ENCODE measurements around the gene GAL3ST2. TPM values are rescaled to one million over a fixed set of nuclear protein-coding genes. Genes with fewer than 3 reads are reported as not detected.
"Not testable (repeated sequence)": the region's sequence is repeated elsewhere in the genome, so short reads cannot be mapped to it uniquely, and the experiment has no call there.

The GAL3ST2 gene
- total and polyA plus RNA-seq, 4 donors = 0.33 to 0.79 (median 0.63) TPM

DNA sequence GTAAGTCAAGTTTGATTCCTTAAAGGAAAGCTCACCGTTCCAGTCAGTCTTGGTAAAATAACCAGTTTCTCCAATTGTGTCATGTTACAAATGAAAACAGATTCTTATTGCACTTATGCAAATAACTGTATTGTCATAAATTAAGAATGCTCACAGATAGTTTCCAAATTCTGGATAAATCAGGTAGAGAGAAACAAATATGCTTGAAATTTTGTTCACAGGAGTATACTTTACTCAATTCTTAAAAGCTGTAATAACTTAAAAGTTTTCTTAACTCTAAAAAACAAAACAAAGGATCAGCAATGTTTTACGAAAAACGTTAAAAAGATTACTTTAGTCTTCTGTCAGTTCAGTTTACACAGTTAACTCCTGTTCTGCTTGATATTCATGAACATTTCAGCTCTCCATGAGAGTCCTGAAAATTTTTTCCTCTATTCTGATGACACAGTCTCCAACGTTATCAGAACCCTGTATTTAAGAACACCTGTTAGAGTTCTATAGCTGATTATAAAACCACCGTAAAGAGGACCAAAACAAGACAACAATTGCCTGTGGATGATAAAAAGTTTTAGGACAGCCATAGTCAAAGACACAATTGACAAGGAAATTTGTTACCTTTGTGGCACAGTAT is 4.4 kb downstream of the GAL3ST2 start:
- WGBS (ENCODE audit: insufficient coverage) = 88% methylated on average over 2 of the region's 5 CpGs
- Histone ChIP-seq H3K4me3 (ENCODE audit: low read depth, low read length) (no peak overlapping the region), H3K4me1 (ENCODE audit: control insufficient read depth, insufficient read depth, low read length) (no peaks in the 10 kb centered on the region), H3K36me3 (ENCODE audit: control insufficient read depth, insufficient read depth, low read length) (no peaks in the 10 kb centered on the region), H3K27me3 (ENCODE audit: control insufficient read depth, insufficient read depth, low read length) (no peaks in the 10 kb centered on the region), H3K27ac (ENCODE audit: low read depth, low read length) (no peak overlapping the region), H3K9me3 (ENCODE audit: control insufficient read depth, insufficient read depth, low read length) (peaks cover 2% of the 10 kb centered on the region)
- peak in 1 of 6 donors; percentile 0 for DNase-seq (ENCODE audit: low read depth in 4 of 6, low spot score in 6 of 6)

DNA sequence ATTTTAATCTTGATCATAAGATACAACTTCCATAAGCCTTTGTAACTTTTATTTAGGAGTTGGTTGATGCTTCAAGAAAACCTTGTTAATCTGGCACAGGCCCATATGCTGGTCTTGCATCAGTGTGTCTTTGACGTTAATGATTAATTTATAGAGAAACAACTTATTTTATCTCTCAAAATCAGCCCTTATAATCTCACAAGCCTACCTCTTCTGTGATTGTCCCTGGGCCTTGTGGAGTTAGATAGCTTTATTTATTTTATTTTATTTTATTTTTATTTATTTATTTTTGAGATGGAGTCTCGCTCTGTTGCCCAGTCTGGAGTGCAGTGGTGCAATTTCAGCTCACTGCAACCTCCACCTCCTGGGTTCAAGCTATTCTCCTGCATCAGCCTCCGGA is 5.4 kb downstream of the GAL3ST2 start:
- H3K4me3 ChIP-seq (ENCODE audit: low read depth, low read length); H3K27me3 ChIP-seq (ENCODE audit: control insufficient read depth, insufficient read depth, low read length); H3K9me3 ChIP-seq (ENCODE audit: control insufficient read depth, insufficient read depth, low read length); H3K36me3 ChIP-seq (ENCODE audit: control insufficient read depth, insufficient read depth, low read length); H3K4me1 ChIP-seq (ENCODE audit: control insufficient read depth, insufficient read depth, low read length); DNase-seq (ENCODE audit: low read depth in 4 of 6, low spot score in 6 of 6); H3K27ac ChIP-seq (ENCODE audit: low read depth, low read length): not testable (repeated sequence)
- 71% methylated on average over 1 of the region's 3 CpGs for WGBS (ENCODE audit: insufficient coverage)

DNA sequence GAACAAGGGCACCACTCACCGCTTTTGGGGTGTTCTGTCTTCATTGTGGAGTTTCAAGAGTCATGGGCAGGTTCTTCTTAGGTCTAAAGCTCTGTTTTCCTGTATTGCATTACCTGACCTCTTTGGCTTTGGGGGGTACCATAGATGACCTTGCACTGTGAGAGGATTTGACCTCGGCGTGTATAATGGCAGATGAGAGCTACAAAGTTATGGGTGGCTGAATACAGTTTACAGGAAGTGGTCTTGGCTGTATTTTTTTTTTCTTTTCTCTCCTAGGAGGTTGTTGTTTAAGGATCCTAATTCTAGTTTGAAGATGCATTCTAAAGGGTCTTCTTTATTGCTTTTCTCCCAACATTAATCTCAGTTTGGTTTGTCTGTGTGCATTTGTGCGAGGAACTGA is 11.5 kb downstream of the GAL3ST2 start:
- no peak for DNase-seq (ENCODE audit: low read depth in 4 of 6, low spot score in 6 of 6)
- Histone ChIP-seq H3K9me3 (ENCODE audit: control insufficient read depth, insufficient read depth, low read length) (no peaks in the 10 kb centered on the region), H3K4me3 (ENCODE audit: low read depth, low read length) (no peak overlapping the region), H3K27ac (ENCODE audit: low read depth, low read length) (no peak overlapping the region), H3K4me1 (ENCODE audit: control insufficient read depth, insufficient read depth, low read length) (no peaks in the 10 kb centered on the region), H3K36me3 (ENCODE audit: control insufficient read depth, insufficient read depth, low read length) (no peaks in the 10 kb centered on the region), H3K27me3 (ENCODE audit: control insufficient read depth, insufficient read depth, low read length) (no peaks in the 10 kb centered on the region)
- 86% methylated on average over 1 of the region's 4 CpGs for WGBS (ENCODE audit: insufficient coverage)

DNA sequence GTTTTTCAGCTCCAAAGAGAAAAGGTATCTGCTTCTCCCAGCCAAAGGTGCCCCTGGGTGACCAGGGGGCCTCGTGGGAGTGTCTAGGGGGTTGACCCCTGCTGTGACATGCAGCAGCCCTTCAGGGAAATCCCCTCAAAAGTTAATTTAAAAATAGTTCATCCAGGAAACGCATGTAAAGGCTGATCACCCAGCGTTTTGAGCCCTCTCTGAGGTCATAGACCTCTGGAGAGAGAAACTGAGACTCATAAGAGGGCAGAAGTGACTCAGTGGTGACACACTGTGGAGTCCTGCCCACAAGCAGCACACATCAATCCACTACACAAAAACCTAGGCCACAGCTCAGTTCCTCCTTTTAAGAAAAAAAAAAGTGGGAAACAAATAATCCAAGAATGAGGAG is 11.9 kb downstream of the GAL3ST2 start:
- no peak for DNase-seq (ENCODE audit: low read depth in 4 of 6, low spot score in 6 of 6)
- Histone ChIP-seq H3K9me3 (ENCODE audit: control insufficient read depth, insufficient read depth, low read length) (no peaks in the 10 kb centered on the region), H3K27me3 (ENCODE audit: control insufficient read depth, insufficient read depth, low read length) (no peaks in the 10 kb centered on the region), H3K27ac (ENCODE audit: low read depth, low read length) (no peak overlapping the region), H3K4me1 (ENCODE audit: control insufficient read depth, insufficient read depth, low read length) (no peaks in the 10 kb centered on the region), H3K36me3 (ENCODE audit: control insufficient read depth, insufficient read depth, low read length) (no peaks in the 10 kb centered on the region), H3K4me3 (ENCODE audit: low read depth, low read length) (no peak overlapping the region)
- no CpG with 5 or more reads among the region's 3 CpGs for WGBS (ENCODE audit: insufficient coverage)

DNA sequence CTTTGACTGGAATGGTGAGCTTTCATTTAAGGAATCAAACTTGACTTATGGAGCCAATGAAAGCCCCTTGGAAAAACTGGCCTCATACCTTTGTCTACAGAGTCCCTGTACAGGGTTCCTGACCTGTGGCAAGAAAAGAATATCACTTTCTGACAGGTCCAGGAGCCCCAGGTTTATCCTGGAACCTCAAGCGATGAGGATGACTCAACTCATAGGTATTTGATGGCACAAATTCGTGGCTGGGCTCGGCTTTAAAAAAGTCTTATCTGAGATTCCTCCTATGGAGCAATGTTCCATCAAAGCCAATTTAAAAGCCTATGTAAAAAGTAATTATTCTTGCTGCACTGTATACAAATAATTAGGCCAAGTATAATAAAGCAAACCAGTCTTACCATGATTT is 14.8 kb downstream of the GAL3ST2 start:
- not testable (repeated sequence) for H3K27me3 ChIP-seq (ENCODE audit: control insufficient read depth, insufficient read depth, low read length); H3K4me3 ChIP-seq (ENCODE audit: low read depth, low read length); H3K9me3 ChIP-seq (ENCODE audit: control insufficient read depth, insufficient read depth, low read length); H3K27ac ChIP-seq (ENCODE audit: low read depth, low read length); DNase-seq (ENCODE audit: low read depth in 4 of 6, low spot score in 6 of 6); H3K4me1 ChIP-seq (ENCODE audit: control insufficient read depth, insufficient read depth, low read length); H3K36me3 ChIP-seq (ENCODE audit: control insufficient read depth, insufficient read depth, low read length)
- WGBS (ENCODE audit: insufficient coverage) = no CpG with 5 or more reads among the region's 3 CpGs

DNA sequence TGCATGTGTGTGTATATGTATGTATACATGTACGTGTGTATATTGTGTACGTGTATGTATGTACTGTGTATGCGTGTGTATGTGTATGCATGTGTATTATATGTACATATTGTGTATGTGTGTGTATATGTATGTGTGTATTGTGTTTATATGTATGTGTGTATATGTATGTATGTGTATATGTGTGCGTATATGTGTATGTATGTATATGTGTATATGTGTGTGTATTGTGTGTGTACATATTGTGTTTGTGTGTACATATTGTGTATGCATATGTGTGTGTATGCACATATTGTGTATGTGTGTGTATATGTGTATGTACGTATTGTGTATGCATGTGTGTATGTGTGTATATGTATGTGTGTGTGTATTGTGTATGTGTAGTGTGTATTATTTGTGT is 16.8 kb downstream of the GAL3ST2 start:
- H3K27me3 ChIP-seq (ENCODE audit: control insufficient read depth, insufficient read depth, low read length) = no peaks in the 10 kb centered on the region
- H3K4me3 ChIP-seq (ENCODE audit: low read depth, low read length) = no peak overlapping the region
- no peaks in the 10 kb centered on the region for H3K9me3 ChIP-seq (ENCODE audit: control insufficient read depth, insufficient read depth, low read length)
- WGBS (ENCODE audit: insufficient coverage) = 88% methylated on average over 5 of the region's 5 CpGs
- H3K36me3 ChIP-seq (ENCODE audit: control insufficient read depth, insufficient read depth, low read length) = no peaks in the 10 kb centered on the region
- DNase-seq (ENCODE audit: low read depth in 4 of 6, low spot score in 6 of 6) = no peak
- no peak overlapping the region for H3K27ac ChIP-seq (ENCODE audit: low read depth, low read length)
- H3K4me1 ChIP-seq (ENCODE audit: control insufficient read depth, insufficient read depth, low read length) = peaks cover 8% of the 10 kb centered on the region

DNA sequence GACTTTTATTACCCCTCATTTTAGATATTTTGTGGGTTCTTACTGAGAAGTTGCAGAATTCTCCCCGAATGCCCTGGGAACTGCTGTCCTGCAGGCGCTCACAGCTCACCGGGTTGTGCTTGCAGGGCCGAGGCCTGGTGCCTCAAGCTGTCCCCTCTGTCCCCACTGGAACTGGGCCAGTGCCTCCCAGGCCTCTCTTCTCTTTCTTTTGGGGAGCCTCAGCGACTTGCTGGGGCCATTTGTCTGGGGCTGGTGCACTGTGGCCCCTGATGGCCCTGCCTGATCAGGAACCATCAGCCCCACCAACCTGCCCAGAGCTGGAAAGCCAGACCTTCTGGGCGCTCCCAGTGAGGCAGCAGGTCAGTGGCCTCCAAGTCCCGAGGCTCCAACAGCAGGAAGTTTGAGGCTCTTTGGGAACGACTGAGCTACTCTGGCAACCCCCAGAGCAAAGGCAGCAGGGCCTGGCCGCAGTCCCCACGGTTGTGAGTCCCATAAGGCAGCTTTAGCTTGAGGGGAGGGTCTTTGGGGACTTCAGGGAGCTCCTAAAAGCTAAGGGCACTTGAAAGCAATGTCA is 17.7 kb downstream of the GAL3ST2 start:
- Histone ChIP-seq H3K27me3 (ENCODE audit: control insufficient read depth, insufficient read depth, low read length) (no peaks in the 10 kb centered on the region), H3K9me3 (ENCODE audit: control insufficient read depth, insufficient read depth, low read length) (no peaks in the 10 kb centered on the region), H3K4me3 (ENCODE audit: low read depth, low read length) (no peak overlapping the region), H3K36me3 (ENCODE audit: control insufficient read depth, insufficient read depth, low read length) (no peaks in the 10 kb centered on the region), H3K4me1 (ENCODE audit: control insufficient read depth, insufficient read depth, low read length) (peaks cover 9% of the 10 kb centered on the region), H3K27ac (ENCODE audit: low read depth, low read length) (no peak overlapping the region)
- WGBS (ENCODE audit: insufficient coverage) = 81% methylated on average over 9 of the region's 10 CpGs
- no peak for DNase-seq (ENCODE audit: low read depth in 4 of 6, low spot score in 6 of 6)

DNA sequence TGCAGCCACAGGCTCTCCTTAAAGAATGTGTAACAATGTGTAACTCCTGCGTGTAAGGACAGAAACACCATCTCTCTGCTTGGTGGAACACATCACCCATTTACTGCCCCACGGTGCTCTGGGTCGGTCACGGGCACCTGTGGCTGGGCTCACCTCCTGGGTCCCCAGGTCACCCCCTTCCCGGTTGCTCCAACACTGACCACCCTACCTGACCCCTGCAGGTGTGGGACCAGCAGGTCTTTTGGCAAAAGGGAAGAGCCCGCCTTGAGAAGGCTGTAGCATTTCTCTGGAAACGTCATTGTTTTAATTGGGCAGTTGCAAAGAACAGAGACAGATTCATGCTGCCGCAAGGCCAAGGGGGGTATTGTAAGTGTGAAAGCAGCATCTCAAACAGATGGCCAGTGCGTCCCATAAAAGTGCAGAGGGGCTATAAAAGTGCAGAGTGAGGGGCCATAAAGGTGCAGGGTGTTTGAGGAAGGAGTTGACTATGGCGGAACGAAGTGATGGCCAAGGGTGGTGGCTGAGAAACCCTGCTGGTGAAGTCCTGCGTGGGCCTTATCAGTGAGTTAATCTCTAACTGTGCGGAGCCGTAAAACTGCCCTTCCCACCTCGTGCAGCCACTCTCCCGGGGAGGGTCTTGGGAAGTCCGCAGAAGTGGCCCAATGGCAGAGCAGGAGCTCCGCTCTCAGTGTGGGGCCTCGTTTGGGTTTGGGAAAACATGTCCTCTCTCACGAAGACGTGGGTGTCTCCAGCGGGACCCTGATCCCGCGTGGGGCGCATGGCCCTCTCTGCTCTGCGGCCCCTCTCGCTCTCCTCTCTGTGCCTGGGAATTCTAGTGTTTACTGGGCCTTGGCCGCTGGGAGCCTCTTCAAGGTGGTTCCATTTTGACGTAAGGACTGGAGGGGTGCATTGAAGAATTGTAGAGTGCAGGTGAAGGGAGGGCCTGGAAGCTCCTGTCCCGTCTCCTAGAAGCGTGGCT is 18.7 kb downstream of the GAL3ST2 start:
- no peak overlapping the region for H3K4me3 ChIP-seq (ENCODE audit: low read depth, low read length)
- peaks cover 9% of the 10 kb centered on the region for H3K4me1 ChIP-seq (ENCODE audit: control insufficient read depth, insufficient read depth, low read length)
- H3K36me3 ChIP-seq (ENCODE audit: control insufficient read depth, insufficient read depth, low read length) = no peaks in the 10 kb centered on the region
- H3K27me3 ChIP-seq (ENCODE audit: control insufficient read depth, insufficient read depth, low read length) = no peaks in the 10 kb centered on the region
- no peak overlapping the region for H3K27ac ChIP-seq (ENCODE audit: low read depth, low read length)
- no peaks in the 10 kb centered on the region for H3K9me3 ChIP-seq (ENCODE audit: control insufficient read depth, insufficient read depth, low read length)
- WGBS (ENCODE audit: insufficient coverage) = 69% methylated on average over 31 of the region's 31 CpGs
- no peak for DNase-seq (ENCODE audit: low read depth in 4 of 6, low spot score in 6 of 6)

DNA sequence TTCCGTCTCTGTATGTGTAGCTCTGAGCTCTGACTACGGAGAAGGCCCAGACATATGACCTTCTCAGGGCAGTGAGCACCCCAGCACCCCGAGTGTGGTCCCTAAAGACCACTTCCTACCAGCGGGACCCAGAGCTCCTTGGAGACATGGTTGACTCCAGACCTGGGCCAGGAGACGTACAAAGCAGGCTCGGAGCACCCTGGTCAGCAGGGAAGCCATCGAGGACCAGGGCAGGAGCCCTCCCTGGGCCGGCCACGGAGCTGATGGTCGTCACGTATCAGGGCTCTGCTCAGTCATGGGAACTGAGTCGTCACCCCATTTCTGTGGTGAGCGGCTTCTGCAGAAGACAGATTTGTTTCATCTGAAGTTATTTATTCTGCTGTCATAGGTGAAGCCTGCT is 19.6 kb downstream of the GAL3ST2 start:
- H3K4me1 ChIP-seq (ENCODE audit: control insufficient read depth, insufficient read depth, low read length) = peaks cover 9% of the 10 kb centered on the region
- no peak overlapping the region for H3K27ac ChIP-seq (ENCODE audit: low read depth, low read length)
- H3K27me3 ChIP-seq (ENCODE audit: control insufficient read depth, insufficient read depth, low read length) = no peaks in the 10 kb centered on the region
- no peaks in the 10 kb centered on the region for H3K36me3 ChIP-seq (ENCODE audit: control insufficient read depth, insufficient read depth, low read length)
- DNase-seq (ENCODE audit: low read depth in 4 of 6, low spot score in 6 of 6) = peak in 1 of 6 donors; percentile 0
- WGBS (ENCODE audit: insufficient coverage) = 97% methylated on average over 13 of the region's 13 CpGs
- no peaks in the 10 kb centered on the region for H3K9me3 ChIP-seq (ENCODE audit: control insufficient read depth, insufficient read depth, low read length)
- H3K4me3 ChIP-seq (ENCODE audit: low read depth, low read length) = no peak overlapping the region
